ENCODE data around the gene STRIT1.
"Not testable (repeated sequence)": the region's sequence is repeated elsewhere in the genome, so short reads cannot be mapped to it uniquely, and the experiment has no call there.

The STRIT1 gene

GRCh38 chr3:155312781-155313180 lies 19.3 kb upstream of the STRIT1 start:
- DNase-seq = no peak

- no peak for DNase-seq
Measured at GRCh38 chr3:155309581-155309980, 16.1 kb upstream of the STRIT1 start.

- DNase-seq = no peak
Measured at GRCh38 chr3:155308831-155309230, 15.3 kb upstream of the STRIT1 start.

- DNase-seq = no peak
Measured at GRCh38 chr3:155307183-155307582, 13.7 kb upstream of the STRIT1 start.

- DNase-seq = no peak
Measured at GRCh38 chr3:155304394-155304793, 10.9 kb upstream of the STRIT1 start.

- DNase-seq = no peak
Measured at GRCh38 chr3:155303540-155304097, 10.1 kb upstream of the STRIT1 start.

GRCh38 chr3:155302891-155303290 lies 9.4 kb upstream of the STRIT1 start:
- DNase-seq = no peak

GRCh38 chr3:155302481-155302880 lies 9.0 kb upstream of the STRIT1 start:
- DNase-seq = no peak

GRCh38 chr3:155297100-155297499 lies 3.6 kb upstream of the STRIT1 start:
- no peak for DNase-seq

- no peak for DNase-seq
Measured at GRCh38 chr3:155296413-155296812, 2.9 kb upstream of the STRIT1 start.

GRCh38 chr3:155292693-155293092 lies 790 bp downstream of the STRIT1 start:
- DNase-seq = no peak

- DNase-seq = no peak
Measured at GRCh38 chr3:155292133-155292532, 1.4 kb downstream of the STRIT1 start.

- DNase-seq = no peak
Measured at GRCh38 chr3:155286736-155287135, 6.7 kb downstream of the STRIT1 start.

GRCh38 chr3:155285936-155286335 lies 7.5 kb downstream of the STRIT1 start:
- DNase-seq = no peak

GRCh38 chr3:155283092-155284056 lies 10.1 kb downstream of the STRIT1 start:
- DNase-seq = no peak

GRCh38 chr3:155282385-155283091 lies 10.9 kb downstream of the STRIT1 start:
- no peak for DNase-seq

- DNase-seq = no peak
Measured at GRCh38 chr3:155281912-155282311, 11.6 kb downstream of the STRIT1 start.

- not testable (repeated sequence) for DNase-seq
Measured at GRCh38 chr3:155276089-155276488, 17.4 kb downstream of the STRIT1 start.

GRCh38 chr3:155275159-155275754 lies 18.2 kb downstream of the STRIT1 start:
- DNase-seq = not testable (repeated sequence)

- not testable (repeated sequence) for DNase-seq
Measured at GRCh38 chr3:155274435-155274834, 19.0 kb downstream of the STRIT1 start.

GRCh38 chr3:155271343-155271613 lies 22.2 kb downstream of the STRIT1 start:
- no peak for DNase-seq

GRCh38 chr3:155270485-155271342 lies 22.8 kb downstream of the STRIT1 start:
- DNase-seq = no peak
